A549 (cell line): ENCODE results near the gene IFT80. TPM values are rescaled to one million over a fixed set of nuclear protein-coding genes. Genes with fewer than 3 reads are reported as not detected.
A peak's percentile ranks its signal among the peaks of the same experiment; 100 is the strongest.

ENCODE experiments used
- ATAC-seq, 2 experiments: fragments of 200-7000 bp in 1 of 2; fragments of >200 bp in 1 of 2; cut with Nextera tagmentation in 1 of 2; cut with Tn5 transposase in 1 of 2; 3 replicates each; pipeline versions ENCODE4 v1.8.0 to v1.9.1; 2018 to 2020; ENCODE audit warnings: mild to moderate bottlenecking in 1 of 2, moderate library complexity in 1 of 2
- CTCF ChIA-PET: fragments of 300-600 bp; sonication (Branson Sonifier 250); formaldehyde crosslinking; extraction: SDS; loops from one replicate; lab custom pipeline; 2021; ENCODE audit warnings: antibody characterized with exemption, inconsistent platforms; lab: Yijun Ruan, JAX
- POLR2A ChIA-PET: fragments of 350-600 bp; formaldehyde crosslinking; extraction: SDS; loops from one replicate; lab custom pipeline; 2021; ENCODE audit warnings: antibody characterized with exemption, inconsistent platforms; lab: Yijun Ruan, JAX
- DNase-seq, 2 experiments: peaks; one replicate each; pipeline versions ENCODE4 v3.0.0 to v3.0.0-alpha.2; 2011 to 2016; ENCODE audit warnings: low read depth in 1 of 2, low spot score in 1 of 2
- FAIRE-seq: peaks from 2 replicates; lab custom pipeline; 2011; peaks lifted over from hg19 to GRCh38; lab: Jason Lieb, UNC
- H3K27ac ChIP-seq, 2 experiments: fragments of >200 bp; sonication (Bioruptor Twin); formaldehyde crosslinking; 3 replicates each; pipeline ENCODE4 v1.5.1; 2016 to 2017
- H3K4me1 ChIP-seq: fragments of >200 bp; sonication (Bioruptor Twin); formaldehyde crosslinking; 3 replicates; pipeline ENCODE4 v1.6.1; 2016
- H3K4me2 ChIP-seq: fragments of >200 bp; sonication (Bioruptor Twin); formaldehyde crosslinking; 3 replicates; pipeline ENCODE4 v1.6.1; 2016
- H3K4me3 ChIP-seq: fragments of >200 bp; sonication (Bioruptor Twin); formaldehyde crosslinking; 3 replicates; pipeline ENCODE4 v1.5.1; 2016
- H3K9me3 ChIP-seq: fragments of >200 bp; sonication (Bioruptor Twin); formaldehyde crosslinking; 3 replicates; pipeline ENCODE4 v1.6.1; 2016
- ATOH8 ChIP-seq: fragments of 250-450 bp; sonication (Bioruptor Pico); IDR thresholded peaks from 2 replicates; pipeline ENCODE4 v1.5.0; 2020; ENCODE audit warnings: low read depth, mild to moderate bottlenecking, moderate library complexity
- CEBPB ChIP-seq, 2 experiments: fragments of >200 bp in 1 of 2; sonication (Bioruptor Twin) in 1 of 2; formaldehyde crosslinking in 1 of 2; IDR thresholded peaks; 2 replicates each; pipeline ENCODE4 v1.6.1; 2012 to 2016
- CTCF ChIP-seq: fragments of >200 bp; sonication (Bioruptor Twin); formaldehyde crosslinking; IDR thresholded peaks from 3 replicates; pipeline ENCODE4 v1.5.1; 2016
- ELK1 ChIP-seq: fragments of 150-350 bp; IDR thresholded peaks from 2 replicates; pipeline ENCODE4 v1.6.1; 2014; ENCODE audit warnings: low read depth, mild to moderate bottlenecking, low read length
- EP300 ChIP-seq, 2 experiments: fragments of >200 bp; sonication (Bioruptor Twin); formaldehyde crosslinking; IDR thresholded peaks; 2 replicates in 1 of 2; 3 replicates in 1 of 2; pipeline ENCODE4 v1.6.1; 2016 to 2017
- FOXS1 ChIP-seq: fragments of 250-450 bp; sonication (Bioruptor Pico); IDR thresholded peaks from 2 replicates; pipeline ENCODE4 v1.5.0; 2020; ENCODE audit warnings: mild to moderate bottlenecking, moderate library complexity
- GATA3 ChIP-seq: IDR thresholded peaks from 2 replicates; pipeline ENCODE4 v1.6.1; 2012; ENCODE audit warnings: borderline replicate concordance
- HMGXB4 ChIP-seq: fragments of 250-450 bp; sonication (Bioruptor Pico); IDR thresholded peaks from 2 replicates; pipeline ENCODE4 v1.5.0; 2021; ENCODE audit warnings: mild to moderate bottlenecking, moderate library complexity, borderline replicate concordance
- HOXA7 ChIP-seq: fragments of 250-450 bp; sonication (Bioruptor Pico); IDR thresholded peaks from 2 replicates; pipeline ENCODE4 v1.5.0; 2020; ENCODE audit warnings: mild to moderate bottlenecking, moderate library complexity
- HOXB5 ChIP-seq: fragments of 250-450 bp; sonication (Bioruptor Pico); IDR thresholded peaks from 2 replicates; pipeline ENCODE4 v1.5.0; 2020; ENCODE audit warnings: mild to moderate bottlenecking, moderate library complexity
- JUN ChIP-seq, 2 experiments: fragments of >200 bp; sonication (Bioruptor Twin); formaldehyde crosslinking; IDR thresholded peaks; 2 replicates in 1 of 2; 3 replicates in 1 of 2; pipeline ENCODE4 v1.6.1; 2016 to 2017
- JUNB ChIP-seq: fragments of >200 bp; sonication (Bioruptor Twin); formaldehyde crosslinking; IDR thresholded peaks from 2 replicates; pipeline ENCODE4 v1.6.1; 2016
- KDM1A ChIP-seq: fragments of 200-600 bp; sonication (generic); IDR thresholded peaks from 2 replicates; pipeline ENCODE4 v1.6.1; 2016; ENCODE audit warnings: low read depth, mild to moderate bottlenecking
- KDM5A ChIP-seq: fragments of 200-600 bp; sonication (generic); IDR thresholded peaks from 2 replicates; pipeline ENCODE4 v1.6.1; 2016; ENCODE audit warnings: antibody characterized with exemption, mild to moderate bottlenecking
- MAX ChIP-seq: IDR thresholded peaks from 2 replicates; pipeline ENCODE4 v1.6.1; 2012
- MAZ ChIP-seq: fragments of 150-350 bp; IDR thresholded peaks from 2 replicates; pipeline ENCODE4 v1.6.1; 2014; ENCODE audit warnings: antibody characterized with exemption, low read depth, low read length, borderline replicate concordance
- NR3C1 ChIP-seq: fragments of >200 bp; sonication (Bioruptor Twin); formaldehyde crosslinking; IDR thresholded peaks from 3 replicates; pipeline ENCODE4 v1.6.1; 2017
- PHF8 ChIP-seq: fragments of 200-600 bp; sonication (generic); IDR thresholded peaks from 2 replicates; pipeline ENCODE4 v1.6.1; 2016; ENCODE audit warnings: low read depth, mild to moderate bottlenecking, antibody characterized with exemption, moderate library complexity, borderline replicate concordance
- POLR2A ChIP-seq: IDR thresholded peaks from 2 replicates; pipeline ENCODE4 v1.6.1; 2012; ENCODE audit warnings: mild to moderate bottlenecking, low read length
- RAD21 ChIP-seq, 2 experiments: fragments of >200 bp in 1 of 2; sonication (Bioruptor Twin) in 1 of 2; formaldehyde crosslinking in 1 of 2; IDR thresholded peaks in 1 of 2; conservative IDR thresholded peaks in 1 of 2; 2 replicates in 1 of 2; 3 replicates in 1 of 2; pipeline ENCODE4 v1.6.1; 2012 to 2018; ENCODE audit warnings: inconsistent platforms in 1 of 2
- REST ChIP-seq: fragments of 200-600 bp; sonication (generic); IDR thresholded peaks from 2 replicates; pipeline ENCODE4 v1.6.1; 2016; ENCODE audit warnings: antibody characterized with exemption, mild to moderate bottlenecking, moderate library complexity
- RNF2 ChIP-seq: fragments of 200-600 bp; sonication (generic); IDR thresholded peaks from 2 replicates; pipeline ENCODE4 v1.6.1; 2016; ENCODE audit warnings: low read depth, mild to moderate bottlenecking, antibody characterized with exemption, moderate library complexity, borderline replicate concordance
- SMC3 ChIP-seq: fragments of >200 bp; sonication (Bioruptor Twin); formaldehyde crosslinking; IDR thresholded peaks from 3 replicates; pipeline ENCODE4 v1.6.1; 2018; ENCODE audit warnings: inconsistent platforms
- SREBF2 ChIP-seq: fragments of 450-650 bp; IDR thresholded peaks from 2 replicates; pipeline ENCODE4 v1.6.1; 2014; ENCODE audit warnings: mild to moderate bottlenecking, moderate library complexity
- TP53 ChIP-seq: fragments of 250-450 bp; sonication (Bioruptor Pico); IDR thresholded peaks from 2 replicates; pipeline ENCODE4 v1.5.0; 2021; ENCODE audit warnings: mild to moderate bottlenecking, moderate library complexity
- USF2 ChIP-seq: fragments of 450-650 bp; IDR thresholded peaks from 2 replicates; pipeline ENCODE4 v1.6.1; 2014; ENCODE audit warnings: antibody characterized with exemption
- ZC3H11A ChIP-seq: fragments of 450-650 bp; IDR thresholded peaks from 2 replicates; pipeline ENCODE4 v1.6.1; 2014; ENCODE audit warnings: antibody characterized with exemption, mild to moderate bottlenecking
- ZNF302 ChIP-seq: fragments of 250-450 bp; sonication (Bioruptor Pico); IDR thresholded peaks from 2 replicates; pipeline ENCODE4 v1.9.0; 2021; ENCODE audit warnings: inconsistent platforms, mild to moderate bottlenecking, moderate library complexity
- ZSCAN20 ChIP-seq: fragments of 250-450 bp; sonication (Bioruptor Pico); IDR thresholded peaks from 2 replicates; pipeline ENCODE4 v1.8.0; 2022; ENCODE audit warnings: mild to moderate bottlenecking, moderate library complexity
- WGBS: methylation state at CpG from one replicate; pipeline ENCODE4 v1.1.6; 2017; ENCODE audit errors: missing lambda C conversion rate; 5-methylcytosine and 5-hydroxymethylcytosine counted together
- polyA plus RNA-seq, 4 experiments: library from polyadenylated mRNA; depleted of rRNA in 3 of 4; stranded (reverse); fragments of >200 nt; fragmentation: RNase III in 1 of 4; extraction: RNeasy Plus Mini Kit Qiagen cat#74134 plus additional on column Dnase treatment in 1 of 4; gene quantifications; 2 replicates in 3 of 4; 3 replicates in 1 of 4; pipeline ENCODE4 v1.2.3, GENCODE V29; 2011 to 2017

Gene IFT80
- polyA plus RNA-seq, 2 of the 4 experiments (the other 2 are of a cell fraction): 30.6 to 41.8 TPM

- no peaks in the 10 kb centered on the region for H3K9me3 ChIP-seq
- H3K4me2 ChIP-seq: peak within 1 kb of the TSS; percentile 77
- no peak for TF ChIP-seq NR3C1
- no peak for TF ChIP-seq HOXA7 (CRISPR knock-in tag)
- TF ChIP-seq TP53: no peak
- TF ChIP-seq ZNF302: no peak
- peak in 1 of 2 experiments; percentile 76; a peak in 2 of 5 replicates for TF ChIP-seq JUN (IDR thresholded peaks at IDR 0.05)
- TF ChIP-seq KDM5A: no peak
- TF ChIP-seq POLR2A: peak; percentile 44
- peak; percentile 55; the same call in 1 of the 2 replicates for TF ChIP-seq MAX
- TF ChIP-seq GATA3: no peak
- no peak for TF ChIP-seq ATOH8 (CRISPR knock-in tag)
- no peak for TF ChIP-seq KDM1A
- no peak for TF ChIP-seq ZSCAN20 (CRISPR knock-in tag)
- TF ChIP-seq EP300 (IDR thresholded peaks at IDR 0.05): no peak
- no peak for TF ChIP-seq MAZ
- 0 out of 2 replicates have a peak, but pooled peaks have one; percentile 26 for TF ChIP-seq REST
- TF ChIP-seq SREBF2: no peak
- TF ChIP-seq SMC3: peak; percentile 44; the same call in 2 of the 3 replicates
- peak in 1 of 2 experiments; percentile 56; a peak in 3 of 5 replicates for TF ChIP-seq RAD21 (conservative IDR thresholded peaks at IDR 0.05 in 1 of 2, IDR thresholded peaks at IDR 0.05 in 1 of 2)
- peak; percentile 58 for TF ChIP-seq CTCF
- TF ChIP-seq FOXS1 (CRISPR knock-in tag): no peak
- TF ChIP-seq ELK1: no peak
- no peak for TF ChIP-seq JUNB
- TF ChIP-seq RNF2: no peak
- no peak for TF ChIP-seq PHF8
- no peak for TF ChIP-seq ZC3H11A
- TF ChIP-seq HMGXB4 (CRISPR knock-in tag): no peak
- TF ChIP-seq CEBPB (IDR thresholded peaks at IDR 0.05): no peak
- TF ChIP-seq HOXB5: no peak
- TF ChIP-seq USF2: no peak
- ATAC-seq (peak; percentile 93), FAIRE-seq (no peak), DNase-seq (peak; percentile 49 to 66)
- POLR2A ChIA-PET: interaction anchor here (0.7 to 2.0 kb wide), 8 partner anchors 11 to 193 kb away, joined by 3 to 9 read pairs (median 3); no protein-coding TSS in a partner anchor
- H3K27ac ChIP-seq: peak within 1 kb of the TSS; percentile 74 to 89
- H3K4me1 ChIP-seq: no peaks in the 10 kb centered on the region
- H3K4me3 ChIP-seq: peak within 1 kb of the TSS; percentile 57
- WGBS: 1% methylated on average over 38 of the region's 104 CpGs
- CTCF ChIA-PET: interaction anchor here (0.5 to 4.3 kb wide), 31 partner anchors 8 to 858 kb away, joined by 3 to 26 read pairs (median 6); no protein-coding TSS in a partner anchor
Observed at GRCh38 chr3:160225176-160226025, 173.6 kb downstream of the IFT80 start, which contains the start of gene C3orf80. C3orf80 (plus strand) TSS chr3:160225422; CDS start chr3:160225636, 214 bp downstream.
